ENCODE data around the gene DNAJC17. TPM values are rescaled to one million over a fixed set of nuclear protein-coding genes. Genes with fewer than 3 reads are reported as not detected.

The DNAJC17 gene
- total and polyA plus RNA-seq, 2 of the 13 experiments (the other 11 are each of a cell fraction or from before 2014, with no cell fraction given), result 22.2 to 26.5 TPM

DNA sequence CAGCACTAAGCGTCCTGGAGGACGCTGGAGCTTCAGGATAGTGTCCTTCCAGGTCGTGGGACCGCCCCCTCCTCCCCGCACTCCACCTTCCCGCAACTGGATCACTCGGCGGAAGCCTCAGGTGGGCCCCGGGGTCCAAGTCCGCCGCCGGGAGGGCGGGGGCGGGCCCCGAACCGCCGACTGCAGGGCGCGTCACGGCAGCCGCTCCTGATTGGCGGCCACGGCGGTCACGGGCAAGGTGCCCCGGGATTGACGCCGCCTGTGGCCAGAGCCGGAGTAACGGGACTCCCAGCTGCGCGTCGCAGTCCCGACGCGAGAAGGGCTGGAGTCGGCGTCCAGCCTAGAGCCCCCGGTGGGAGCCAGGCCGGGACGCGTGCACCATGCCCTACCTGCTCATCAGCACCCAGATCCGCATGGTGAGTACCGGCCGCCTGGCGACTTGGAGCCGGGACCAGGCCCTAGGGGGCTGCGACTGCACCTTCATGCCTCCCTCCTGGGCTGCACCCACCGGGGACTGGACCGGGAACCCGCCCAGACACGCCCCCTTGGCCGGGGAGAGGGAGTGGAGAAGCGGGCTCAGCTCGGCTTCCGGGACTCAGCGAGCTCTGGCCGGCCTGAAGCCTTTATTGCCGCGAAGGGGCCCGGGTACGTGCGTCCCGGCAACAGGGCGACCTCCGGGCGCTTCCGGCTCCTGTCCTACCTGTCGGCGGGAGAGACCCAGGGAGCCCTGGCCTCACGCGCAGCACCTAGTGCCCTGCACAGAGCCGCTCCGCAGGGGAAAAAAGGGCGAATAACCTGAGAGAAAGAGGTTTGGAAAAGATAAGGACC, 43.3 kb downstream of the DNAJC17 start, which contains the start of gene GCHFR (continued):
- TF ChIP-seq, protein P1, sequence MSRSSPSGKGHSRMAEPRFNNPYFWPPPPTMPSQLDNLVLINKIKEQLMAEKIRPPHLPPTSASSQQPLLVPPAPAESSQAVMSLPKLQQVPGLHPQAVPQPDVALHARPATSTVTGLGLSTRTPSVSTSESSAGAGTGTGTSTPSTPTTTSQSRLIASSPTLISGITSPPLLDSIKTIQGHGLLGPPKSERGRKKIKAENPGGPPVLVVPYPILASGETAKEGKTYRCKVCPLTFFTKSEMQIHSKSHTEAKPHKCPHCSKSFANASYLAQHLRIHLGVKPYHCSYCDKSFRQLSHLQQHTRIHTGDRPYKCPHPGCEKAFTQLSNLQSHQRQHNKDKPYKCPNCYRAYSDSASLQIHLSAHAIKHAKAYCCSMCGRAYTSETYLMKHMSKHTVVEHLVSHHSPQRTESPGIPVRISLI (CRISPR knock-in tag; IDR thresholded peaks at IDR 0.05; ENCODE audit: borderline replicate concordance), result peak; percentile 61; the same call in 1 of the 2 replicates
- TF ChIP-seq IKZF4 (CRISPR knock-in tag; IDR thresholded peaks at IDR 0.05; ENCODE audit: borderline replicate concordance, low read depth, not compliant biosample characterization) (peak; percentile 69), NONO (IDR thresholded peaks at IDR 0.05) (no peak), NONO (CRISPR knock-in tag; conservative IDR thresholded peaks at IDR 0.05) (peak; percentile 93), SNAI1 (CRISPR knock-in tag; IDR thresholded peaks at IDR 0.05; ENCODE audit: borderline replicate concordance) (peak; percentile 21), ZNF101 (CRISPR knock-in tag; IDR thresholded peaks at IDR 0.05; ENCODE audit: borderline replicate concordance, low read depth) (no peak), KLF9 (CRISPR knock-in tag; IDR thresholded peaks at IDR 0.05; ENCODE audit: low read depth) (peak; percentile 92), ZNF558 (CRISPR knock-in tag; IDR thresholded peaks at IDR 0.05; ENCODE audit: borderline replicate concordance) (peak; percentile 52; the same call in 1 of the 2 replicates), PAX8 (CRISPR knock-in tag; IDR thresholded peaks at IDR 0.05; ENCODE audit: borderline replicate concordance) (peak; percentile 77; the same call in 1 of the 2 replicates)
- TF ChIP-seq, protein P2, sequence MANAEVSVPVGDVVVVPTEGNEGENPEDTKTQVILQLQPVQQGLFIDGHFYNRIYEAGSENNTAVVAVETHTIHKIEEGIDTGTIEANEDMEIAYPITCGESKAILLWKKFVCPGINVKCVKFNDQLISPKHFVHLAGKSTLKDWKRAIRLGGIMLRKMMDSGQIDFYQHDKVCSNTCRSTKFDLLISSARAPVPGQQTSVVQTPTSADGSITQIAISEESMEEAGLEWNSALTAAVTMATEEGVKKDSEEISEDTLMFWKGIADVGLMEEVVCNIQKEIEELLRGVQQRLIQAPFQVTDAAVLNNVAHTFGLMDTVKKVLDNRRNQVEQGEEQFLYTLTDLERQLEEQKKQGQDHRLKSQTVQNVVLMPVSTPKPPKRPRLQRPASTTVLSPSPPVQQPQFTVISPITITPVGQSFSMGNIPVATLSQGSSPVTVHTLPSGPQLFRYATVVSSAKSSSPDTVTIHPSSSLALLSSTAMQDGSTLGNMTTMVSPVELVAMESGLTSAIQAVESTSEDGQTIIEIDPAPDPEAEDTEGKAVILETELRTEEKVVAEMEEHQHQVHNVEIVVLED (CRISPR knock-in tag; IDR thresholded peaks at IDR 0.05; ENCODE audit: borderline replicate concordance), result peak; percentile 64; the same call in 1 of the 2 replicates
- TF ChIP-seq, protein P3, sequence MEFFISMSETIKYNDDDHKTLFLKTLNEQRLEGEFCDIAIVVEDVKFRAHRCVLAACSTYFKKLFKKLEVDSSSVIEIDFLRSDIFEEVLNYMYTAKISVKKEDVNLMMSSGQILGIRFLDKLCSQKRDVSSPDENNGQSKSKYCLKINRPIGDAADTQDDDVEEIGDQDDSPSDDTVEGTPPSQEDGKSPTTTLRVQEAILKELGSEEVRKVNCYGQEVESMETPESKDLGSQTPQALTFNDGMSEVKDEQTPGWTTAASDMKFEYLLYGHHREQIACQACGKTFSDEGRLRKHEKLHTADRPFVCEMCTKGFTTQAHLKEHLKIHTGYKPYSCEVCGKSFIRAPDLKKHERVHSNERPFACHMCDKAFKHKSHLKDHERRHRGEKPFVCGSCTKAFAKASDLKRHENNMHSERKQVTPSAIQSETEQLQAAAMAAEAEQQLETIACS (CRISPR knock-in tag; IDR thresholded peaks at IDR 0.05), result no peak
- TF ChIP-seq, protein P4, sequence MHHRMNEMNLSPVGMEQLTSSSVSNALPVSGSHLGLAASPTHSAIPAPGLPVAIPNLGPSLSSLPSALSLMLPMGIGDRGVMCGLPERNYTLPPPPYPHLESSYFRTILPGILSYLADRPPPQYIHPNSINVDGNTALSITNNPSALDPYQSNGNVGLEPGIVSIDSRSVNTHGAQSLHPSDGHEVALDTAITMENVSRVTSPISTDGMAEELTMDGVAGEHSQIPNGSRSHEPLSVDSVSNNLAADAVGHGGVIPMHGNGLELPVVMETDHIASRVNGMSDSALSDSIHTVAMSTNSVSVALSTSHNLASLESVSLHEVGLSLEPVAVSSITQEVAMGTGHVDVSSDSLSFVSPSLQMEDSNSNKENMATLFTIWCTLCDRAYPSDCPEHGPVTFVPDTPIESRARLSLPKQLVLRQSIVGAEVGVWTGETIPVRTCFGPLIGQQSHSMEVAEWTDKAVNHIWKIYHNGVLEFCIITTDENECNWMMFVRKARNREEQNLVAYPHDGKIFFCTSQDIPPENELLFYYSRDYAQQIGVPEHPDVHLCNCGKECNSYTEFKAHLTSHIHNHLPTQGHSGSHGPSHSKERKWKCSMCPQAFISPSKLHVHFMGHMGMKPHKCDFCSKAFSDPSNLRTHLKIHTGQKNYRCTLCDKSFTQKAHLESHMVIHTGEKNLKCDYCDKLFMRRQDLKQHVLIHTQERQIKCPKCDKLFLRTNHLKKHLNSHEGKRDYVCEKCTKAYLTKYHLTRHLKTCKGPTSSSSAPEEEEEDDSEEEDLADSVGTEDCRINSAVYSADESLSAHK (CRISPR knock-in tag; IDR thresholded peaks at IDR 0.05; ENCODE audit: borderline replicate concordance), result peak; percentile 19; the same call in 1 of the 2 replicates
- TF ChIP-seq, protein P5, sequence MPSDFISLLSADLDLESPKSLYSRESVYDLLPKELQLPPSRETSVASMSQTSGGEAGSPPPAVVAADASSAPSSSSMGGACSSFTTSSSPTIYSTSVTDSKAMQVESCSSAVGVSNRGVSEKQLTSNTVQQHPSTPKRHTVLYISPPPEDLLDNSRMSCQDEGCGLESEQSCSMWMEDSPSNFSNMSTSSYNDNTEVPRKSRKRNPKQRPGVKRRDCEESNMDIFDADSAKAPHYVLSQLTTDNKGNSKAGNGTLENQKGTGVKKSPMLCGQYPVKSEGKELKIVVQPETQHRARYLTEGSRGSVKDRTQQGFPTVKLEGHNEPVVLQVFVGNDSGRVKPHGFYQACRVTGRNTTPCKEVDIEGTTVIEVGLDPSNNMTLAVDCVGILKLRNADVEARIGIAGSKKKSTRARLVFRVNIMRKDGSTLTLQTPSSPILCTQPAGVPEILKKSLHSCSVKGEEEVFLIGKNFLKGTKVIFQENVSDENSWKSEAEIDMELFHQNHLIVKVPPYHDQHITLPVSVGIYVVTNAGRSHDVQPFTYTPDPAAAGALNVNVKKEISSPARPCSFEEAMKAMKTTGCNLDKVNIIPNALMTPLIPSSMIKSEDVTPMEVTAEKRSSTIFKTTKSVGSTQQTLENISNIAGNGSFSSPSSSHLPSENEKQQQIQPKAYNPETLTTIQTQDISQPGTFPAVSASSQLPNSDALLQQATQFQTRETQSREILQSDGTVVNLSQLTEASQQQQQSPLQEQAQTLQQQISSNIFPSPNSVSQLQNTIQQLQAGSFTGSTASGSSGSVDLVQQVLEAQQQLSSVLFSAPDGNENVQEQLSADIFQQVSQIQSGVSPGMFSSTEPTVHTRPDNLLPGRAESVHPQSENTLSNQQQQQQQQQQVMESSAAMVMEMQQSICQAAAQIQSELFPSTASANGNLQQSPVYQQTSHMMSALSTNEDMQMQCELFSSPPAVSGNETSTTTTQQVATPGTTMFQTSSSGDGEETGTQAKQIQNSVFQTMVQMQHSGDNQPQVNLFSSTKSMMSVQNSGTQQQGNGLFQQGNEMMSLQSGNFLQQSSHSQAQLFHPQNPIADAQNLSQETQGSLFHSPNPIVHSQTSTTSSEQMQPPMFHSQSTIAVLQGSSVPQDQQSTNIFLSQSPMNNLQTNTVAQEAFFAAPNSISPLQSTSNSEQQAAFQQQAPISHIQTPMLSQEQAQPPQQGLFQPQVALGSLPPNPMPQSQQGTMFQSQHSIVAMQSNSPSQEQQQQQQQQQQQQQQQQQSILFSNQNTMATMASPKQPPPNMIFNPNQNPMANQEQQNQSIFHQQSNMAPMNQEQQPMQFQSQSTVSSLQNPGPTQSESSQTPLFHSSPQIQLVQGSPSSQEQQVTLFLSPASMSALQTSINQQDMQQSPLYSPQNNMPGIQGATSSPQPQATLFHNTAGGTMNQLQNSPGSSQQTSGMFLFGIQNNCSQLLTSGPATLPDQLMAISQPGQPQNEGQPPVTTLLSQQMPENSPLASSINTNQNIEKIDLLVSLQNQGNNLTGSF (CRISPR knock-in tag; IDR thresholded peaks at IDR 0.05), result 0 out of 2 replicates have a peak, but pooled peaks have one; percentile 18
- TF ChIP-seq, protein P6, sequence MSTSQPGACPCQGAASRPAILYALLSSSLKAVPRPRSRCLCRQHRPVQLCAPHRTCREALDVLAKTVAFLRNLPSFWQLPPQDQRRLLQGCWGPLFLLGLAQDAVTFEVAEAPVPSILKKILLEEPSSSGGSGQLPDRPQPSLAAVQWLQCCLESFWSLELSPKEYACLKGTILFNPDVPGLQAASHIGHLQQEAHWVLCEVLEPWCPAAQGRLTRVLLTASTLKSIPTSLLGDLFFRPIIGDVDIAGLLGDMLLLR (CRISPR knock-in tag; IDR thresholded peaks at IDR 0.05), result peak; percentile 71

Data from HepG2 (cell line).